DMS53 (cell line): Measurements from ENCODE around the gene CYP1B1.
"Not testable (repeated sequence)": the region's sequence is repeated elsewhere in the genome, so short reads cannot be mapped to it uniquely, and the experiment has no call there.

ENCODE experiments used
- DNase-seq: peaks from one replicate; lab custom pipeline; 2025; lab: John Stamatoyannopoulos, UW

CYP1B1 gene

DNA sequence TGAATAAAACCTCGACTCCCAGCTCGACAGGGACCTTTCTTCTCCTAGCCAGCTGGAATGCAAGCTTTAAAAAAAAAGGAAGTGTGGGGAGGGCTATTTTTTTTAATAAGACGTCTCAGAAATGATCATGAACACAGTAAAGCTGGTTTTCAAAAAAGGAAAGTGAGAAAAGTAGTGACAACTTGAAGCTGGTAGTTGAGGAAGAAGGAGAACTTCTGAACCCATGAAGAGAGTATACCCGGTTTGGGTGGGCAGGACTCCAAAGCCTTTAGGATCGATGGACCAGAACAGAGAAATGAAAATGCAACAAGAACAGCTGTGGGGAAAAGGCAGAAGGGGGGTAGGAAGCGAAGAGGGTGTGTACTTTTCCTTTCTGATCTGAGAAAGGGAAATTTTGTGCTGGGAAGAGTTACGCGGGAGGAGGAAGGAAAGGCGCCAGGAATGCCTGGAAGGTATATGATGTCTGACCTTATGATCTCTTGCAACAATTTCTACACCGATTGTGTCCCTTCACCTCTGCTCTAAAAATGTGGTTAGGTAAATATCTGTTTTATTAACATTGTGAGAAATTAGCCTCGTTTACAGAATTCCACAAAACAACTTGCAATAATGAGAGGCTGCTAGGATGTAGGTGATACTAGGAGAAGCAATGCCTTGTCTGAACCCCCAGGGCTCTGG is 22.6 kb upstream of the CYP1B1 start:
- no peak for DNase-seq

DNA sequence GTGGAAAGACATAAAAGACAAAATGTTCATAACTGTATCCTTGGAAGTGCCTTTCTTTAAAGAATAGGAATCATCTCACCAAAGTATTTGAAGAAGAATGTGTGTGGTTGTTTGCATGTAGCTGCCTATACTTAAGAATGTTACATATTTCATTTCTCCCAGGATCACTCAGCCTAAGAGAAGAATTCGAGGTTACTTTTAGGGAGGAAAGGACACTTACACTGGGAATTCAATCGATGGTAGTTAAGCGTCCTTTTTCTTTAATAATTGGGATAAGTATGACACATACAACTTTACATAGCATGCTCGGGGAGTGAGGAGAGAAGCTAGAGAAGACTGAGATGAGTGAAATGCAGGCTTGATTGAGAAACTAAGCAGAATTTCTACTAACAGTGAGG is 22.0 kb upstream of the CYP1B1 start:
- no peak for DNase-seq

DNA sequence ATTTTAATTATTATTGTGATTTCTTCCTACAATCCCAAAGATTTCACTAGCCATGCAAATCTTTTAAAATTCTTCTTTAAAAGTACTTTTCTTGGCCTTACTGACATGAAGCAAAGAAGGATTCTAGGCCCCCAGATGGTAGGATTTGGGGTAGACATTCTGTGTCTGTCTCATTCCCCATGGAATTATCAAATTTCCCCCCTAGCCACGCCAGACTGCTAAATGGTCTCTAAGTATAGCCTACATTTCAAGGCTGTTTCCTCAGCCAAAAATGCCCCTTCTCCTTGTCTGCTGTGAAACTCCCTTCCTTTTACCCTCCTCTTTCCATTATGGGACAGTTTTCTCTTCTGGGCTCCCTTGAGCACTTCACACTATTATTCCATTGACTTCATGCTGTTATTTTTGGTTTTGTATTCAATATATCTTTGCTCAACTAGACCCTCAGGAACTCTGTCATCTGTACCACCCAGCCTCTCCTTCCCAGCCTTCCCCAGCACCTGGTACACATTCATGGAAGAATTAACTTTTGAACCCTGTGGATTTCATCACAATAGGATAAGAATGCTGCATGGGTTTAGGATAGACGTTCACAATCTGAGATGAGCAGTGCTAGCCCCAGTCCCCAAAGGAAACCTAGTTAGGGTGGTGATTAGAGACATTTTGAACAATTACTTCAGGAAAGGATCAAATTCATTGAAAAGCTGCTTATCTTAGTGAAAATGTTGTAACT is 21.5 kb upstream of the CYP1B1 start:
- DNase-seq = no peak

- peak; percentile 45 for DNase-seq
Measured at GRCh38 chr2:38095996-38096861, 20.3 kb upstream of the CYP1B1 start.

DNA sequence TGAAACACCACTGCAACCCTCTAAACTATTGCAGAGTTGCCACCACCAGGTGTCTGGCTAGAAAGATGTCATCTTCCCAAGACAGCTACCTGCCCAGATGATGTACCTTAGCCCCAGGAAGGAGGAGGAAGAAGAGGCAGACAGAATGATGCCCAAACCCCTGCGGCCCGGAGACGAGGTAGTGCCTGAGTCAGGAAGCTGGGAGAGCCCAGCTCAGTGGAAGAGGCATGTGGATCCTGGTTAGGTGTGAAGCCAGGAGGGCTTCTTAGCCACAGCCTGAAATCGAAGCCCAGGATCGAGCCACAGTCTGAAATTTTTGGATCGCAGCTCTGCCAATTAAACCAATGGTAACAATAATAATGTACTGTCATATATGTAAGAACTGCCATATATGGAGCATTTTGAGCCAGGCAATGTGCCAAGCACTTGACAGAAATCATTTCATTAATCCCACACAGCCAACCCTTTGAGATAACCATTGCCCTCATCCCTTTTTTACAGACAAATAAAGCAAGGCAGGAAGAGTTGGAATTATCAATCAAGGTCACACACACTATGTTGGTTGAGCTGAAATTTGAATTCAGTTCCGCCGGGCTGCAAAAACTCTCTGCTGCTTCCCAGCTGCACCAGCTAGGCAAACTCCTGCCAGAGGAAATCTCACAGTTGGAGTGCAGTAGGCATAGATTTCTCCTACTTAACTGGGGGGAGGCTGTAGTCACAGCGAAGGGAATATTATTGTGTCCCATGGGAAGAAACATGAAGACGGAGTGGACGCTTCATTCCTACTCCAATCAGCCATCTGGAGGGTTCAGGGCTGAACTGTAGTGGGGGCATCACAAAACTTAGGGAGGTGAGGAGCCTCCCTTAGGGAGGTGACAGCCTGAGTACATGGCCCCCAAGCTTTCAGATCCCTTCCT is 19.4 kb upstream of the CYP1B1 start:
- DNase-seq = no peak

DNA sequence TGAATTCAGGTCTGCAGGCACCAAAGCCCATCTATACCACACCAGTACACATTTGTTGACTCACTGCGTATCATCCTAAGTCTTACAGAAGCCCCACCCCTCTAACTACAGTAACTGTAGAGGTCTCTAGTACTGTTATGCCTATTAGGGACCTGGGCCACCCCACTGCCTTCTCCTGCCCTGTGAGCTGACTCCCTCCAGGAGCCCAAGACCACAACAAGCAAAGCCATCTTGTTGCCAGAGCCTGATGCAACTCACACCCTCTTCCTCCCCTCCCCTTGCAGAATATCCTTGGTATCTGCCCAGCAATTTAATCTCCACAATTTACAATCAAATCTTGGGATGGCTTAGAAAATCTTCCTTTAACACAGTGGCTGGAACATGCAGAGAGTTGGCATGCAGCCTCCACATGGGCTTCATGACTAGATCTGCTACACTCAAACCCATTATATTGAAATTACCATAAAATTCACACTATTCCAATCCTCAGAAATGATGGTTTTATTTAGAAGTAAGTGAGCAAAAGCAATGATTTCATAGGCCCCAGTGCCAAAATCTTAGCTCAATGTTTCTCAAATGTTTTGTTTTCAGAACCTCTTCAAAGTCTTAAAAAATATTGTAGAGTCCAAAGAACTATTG is 17.7 kb upstream of the CYP1B1 start:
- no peak for DNase-seq

GRCh38 chr2:38092196-38092902 is 16.4 kb upstream of the CYP1B1 start:
- DNase-seq = no peak

DNA sequence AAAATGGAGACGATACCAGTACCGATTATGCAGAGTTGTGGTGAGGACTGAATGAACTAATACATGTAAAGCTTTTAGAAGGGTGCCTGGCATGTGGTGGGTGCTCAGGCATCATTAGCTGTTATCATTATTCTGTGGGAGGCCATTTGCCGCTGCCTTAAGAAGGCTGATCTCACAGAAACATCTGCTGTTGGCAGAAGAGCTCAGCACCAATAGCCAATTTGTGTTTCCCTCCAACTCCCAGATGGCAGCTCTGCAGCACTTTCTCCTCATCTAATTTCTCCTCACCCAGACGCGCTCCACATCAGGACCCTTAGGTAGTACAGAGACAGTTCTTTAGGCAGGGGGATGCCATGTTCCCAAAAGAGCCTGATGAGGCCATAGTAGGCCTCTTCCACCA is 15.8 kb upstream of the CYP1B1 start:
- no peak for DNase-seq

- no peak for DNase-seq
Measured at GRCh38 chr2:38090928-38091327, 15.0 kb upstream of the CYP1B1 start.

DNA sequence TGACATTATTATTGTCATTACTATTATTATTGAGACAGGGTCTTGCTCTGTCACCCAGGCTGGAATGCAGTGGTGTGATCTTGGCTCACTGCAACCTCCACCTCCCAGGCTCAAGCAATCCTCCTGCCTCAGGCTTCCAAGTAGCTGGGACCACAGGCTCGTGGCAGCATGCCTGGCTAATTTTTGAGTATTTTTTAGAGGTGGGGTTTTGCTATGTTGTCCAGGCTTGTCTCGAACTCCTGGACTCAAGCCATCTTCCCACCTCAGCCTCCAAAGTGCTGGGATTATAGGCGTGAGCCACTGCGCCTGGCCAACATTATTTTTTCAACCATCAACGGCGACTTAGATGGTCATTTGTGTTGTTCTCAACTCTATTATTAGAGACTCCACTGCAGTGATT is 14.3 kb upstream of the CYP1B1 start:
- DNase-seq = not testable (repeated sequence)

- DNase-seq = not testable (repeated sequence)
Measured at GRCh38 chr2:38085998-38086698, 10.2 kb upstream of the CYP1B1 start.

DNA sequence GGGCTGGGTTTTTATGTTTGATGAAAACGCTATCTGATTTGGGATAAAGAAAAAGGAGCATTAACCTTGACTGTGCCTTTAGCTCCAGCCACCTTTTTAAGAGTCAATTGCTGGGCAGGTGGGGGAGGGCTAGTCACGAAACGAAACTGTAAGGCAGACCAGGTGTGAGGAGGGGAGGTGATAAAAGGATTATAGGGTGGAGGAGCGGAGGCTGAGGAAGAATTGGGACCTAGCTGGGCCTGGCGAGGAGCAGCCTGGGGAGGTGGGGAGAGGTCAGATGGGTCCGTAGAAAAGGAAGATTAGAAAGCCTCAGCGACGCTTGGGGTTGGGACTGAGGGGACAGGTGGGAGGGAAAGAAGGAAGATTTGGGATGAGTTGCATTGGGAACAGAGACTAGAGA is 8.6 kb upstream of the CYP1B1 start:
- not testable (repeated sequence) for DNase-seq

- DNase-seq = not testable (repeated sequence)
Measured at GRCh38 chr2:38082727-38083126, 6.8 kb upstream of the CYP1B1 start.

- no peak for DNase-seq
Measured at GRCh38 chr2:38080346-38080745, 4.4 kb upstream of the CYP1B1 start.

DNA sequence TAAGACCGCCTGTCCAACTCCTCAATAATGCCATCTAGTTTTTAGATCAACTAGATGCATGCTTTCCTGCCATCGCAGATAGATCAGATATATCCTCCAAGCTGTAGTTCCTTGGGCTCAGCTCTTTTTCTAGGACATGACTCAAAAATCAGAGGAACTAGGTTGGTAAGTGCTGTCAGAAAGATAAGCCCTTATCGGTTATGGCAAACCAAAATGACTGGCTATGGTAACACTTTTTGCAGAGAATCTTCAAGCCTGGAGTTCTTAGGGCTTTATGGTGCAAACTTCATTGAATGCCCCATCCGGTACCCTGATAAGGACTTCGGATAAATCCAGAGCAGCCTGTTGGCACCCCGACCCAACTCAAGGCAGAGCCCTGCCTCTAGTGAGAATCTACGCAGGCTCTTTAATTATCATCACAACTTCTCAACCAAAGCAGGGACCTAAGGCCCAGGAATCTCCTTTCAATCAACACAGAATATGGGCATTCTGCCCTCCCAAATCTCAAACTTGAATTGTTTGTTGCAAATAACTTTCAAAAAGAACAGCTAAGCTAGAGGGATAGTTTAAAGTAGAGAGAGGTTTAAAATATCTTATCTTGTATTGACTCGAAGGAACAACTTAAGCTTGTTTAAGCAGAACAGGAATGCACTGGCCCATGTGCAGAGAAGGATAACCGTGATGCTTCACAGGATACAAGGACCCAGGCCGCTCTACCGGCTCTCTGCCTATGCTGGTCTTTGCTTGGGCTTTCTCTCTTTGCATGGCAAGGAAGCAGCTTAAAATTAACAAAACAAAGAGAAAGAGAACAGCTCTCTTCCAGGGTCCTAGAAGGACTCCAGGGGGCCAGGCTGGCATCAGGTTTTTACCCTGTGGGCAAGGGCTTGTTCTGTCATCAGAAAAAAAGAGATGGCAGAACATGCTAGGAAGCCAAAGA is 3.4 kb upstream of the CYP1B1 start:
- DNase-seq = no peak

DNA sequence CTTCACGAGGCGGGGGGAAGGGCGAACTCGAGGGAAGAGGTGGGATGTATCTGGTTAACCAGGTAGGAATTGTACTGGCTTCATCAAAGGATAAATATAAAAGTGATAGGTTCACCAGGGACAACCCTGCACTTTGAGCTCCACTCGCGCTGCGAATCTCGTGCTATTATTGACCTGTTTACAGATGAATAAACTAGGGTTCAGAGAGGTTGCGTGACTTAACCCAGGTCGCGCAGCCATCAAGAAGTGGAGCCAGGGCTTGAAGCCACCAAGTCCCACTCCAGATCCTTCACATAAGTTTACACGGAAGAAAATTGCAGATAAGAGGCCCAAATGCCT is 1.4 kb upstream of the CYP1B1 start:
- DNase-seq = no peak

DNA sequence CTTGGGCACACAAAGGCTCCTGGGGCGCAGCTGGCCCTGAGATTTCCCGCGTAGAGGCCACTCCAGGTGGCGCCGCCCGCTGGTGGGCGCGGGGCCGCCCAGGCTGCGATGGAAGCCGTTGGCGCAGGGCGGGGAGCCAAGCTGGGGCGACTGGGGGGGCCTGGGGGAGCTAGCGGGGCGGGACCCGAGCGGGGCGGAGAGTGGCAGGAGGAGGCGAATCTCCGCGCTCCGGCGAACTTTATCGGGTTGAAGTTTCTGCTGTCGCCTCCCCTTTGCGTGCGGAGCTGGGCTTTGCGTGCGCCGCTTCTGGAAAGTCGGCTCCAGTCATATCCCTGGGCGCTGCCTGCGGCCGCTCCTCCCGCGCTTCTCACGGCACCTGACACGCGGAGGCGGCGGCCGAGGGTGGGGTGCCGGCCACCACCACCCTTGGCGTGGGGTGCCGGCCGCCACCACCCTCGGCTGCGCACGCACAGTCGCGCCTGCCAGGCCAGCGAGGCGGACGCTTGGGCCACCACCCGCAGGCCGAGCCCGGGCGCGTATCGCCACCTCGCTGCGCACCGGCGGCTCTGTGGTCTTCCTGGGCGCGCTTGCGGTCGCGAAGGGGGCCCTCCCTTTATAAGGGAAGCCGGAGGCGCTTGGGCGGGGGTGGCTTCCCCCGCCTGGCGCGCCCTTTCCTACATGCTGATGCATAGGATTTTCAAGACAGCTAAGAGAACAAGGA is 919 bp upstream of the CYP1B1 start:
- DNase-seq = peak; percentile 79

DNA sequence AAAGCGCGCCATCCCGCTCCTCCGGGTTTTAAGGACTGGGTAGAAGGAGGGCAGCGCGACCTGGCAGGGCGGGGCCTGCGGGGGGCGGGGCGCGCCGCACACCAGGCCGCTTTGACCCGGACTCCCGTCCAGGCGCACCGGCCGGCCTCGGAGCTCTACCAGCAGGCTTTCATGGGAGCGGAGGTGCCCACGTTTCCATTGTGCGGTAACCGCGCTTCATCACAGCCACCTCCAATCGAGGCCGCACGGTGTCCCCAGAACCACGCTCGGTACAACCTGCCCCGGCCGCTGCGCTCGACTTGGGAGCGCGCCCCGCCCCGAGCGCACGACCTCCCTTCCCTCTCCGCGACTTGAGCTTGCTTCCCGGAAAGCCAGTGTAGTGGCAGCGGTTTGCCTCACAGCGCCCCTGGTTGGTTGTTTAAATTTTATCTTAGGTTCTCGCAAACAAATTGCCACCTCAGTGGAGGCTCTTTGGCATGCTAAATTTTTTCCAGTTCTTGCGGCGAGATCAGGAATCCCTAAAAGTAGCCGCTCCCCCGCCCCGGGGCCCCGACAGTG is 280 bp upstream of the CYP1B1 start:
- peak; percentile 78 for DNase-seq
